Measurements from ENCODE around the gene HMG20B.
"Not testable (repeated sequence)": the region's sequence is repeated elsewhere in the genome, so short reads cannot be mapped to it uniquely, and the experiment has no call there.

HMG20B gene

DNA sequence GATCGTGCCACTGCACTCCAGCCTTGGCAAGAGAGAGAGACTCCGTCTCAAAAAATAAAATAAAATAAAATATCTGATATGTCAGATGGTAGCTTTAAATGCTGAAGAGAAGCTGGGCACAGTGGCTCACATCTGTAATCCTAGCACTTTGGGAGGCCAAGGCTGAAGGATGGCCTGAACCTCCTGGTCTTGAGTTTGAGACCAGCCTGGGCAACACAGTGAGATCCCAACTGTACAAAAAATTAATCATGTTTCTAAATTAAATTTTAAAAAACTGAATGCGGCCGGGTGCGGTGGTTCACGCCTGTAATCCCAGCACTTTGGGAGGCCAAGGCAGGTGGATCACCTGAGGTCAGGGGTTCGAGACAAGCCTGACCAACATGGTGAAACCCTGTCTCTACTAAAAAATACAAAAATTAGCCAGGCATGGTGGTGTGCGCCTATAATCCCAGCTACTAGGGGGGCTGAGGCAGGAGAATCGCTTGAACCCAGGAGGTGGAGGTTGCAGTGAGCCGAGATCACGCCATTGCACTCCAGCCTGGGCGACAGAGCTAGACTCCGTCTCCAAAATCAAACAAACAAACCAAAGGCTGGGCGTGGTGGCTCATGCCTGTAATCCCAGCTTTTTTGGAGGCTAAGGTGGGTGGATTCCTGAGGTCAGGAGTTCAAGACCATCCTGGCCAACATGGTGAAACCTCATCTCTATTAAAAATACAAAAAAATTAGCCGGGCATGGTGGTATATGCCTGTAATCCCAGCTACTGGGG is 11.5 kb downstream of the HMG20B start:
- DNase-seq (ENCODE audit: low spot score) = not testable (repeated sequence)

DNA sequence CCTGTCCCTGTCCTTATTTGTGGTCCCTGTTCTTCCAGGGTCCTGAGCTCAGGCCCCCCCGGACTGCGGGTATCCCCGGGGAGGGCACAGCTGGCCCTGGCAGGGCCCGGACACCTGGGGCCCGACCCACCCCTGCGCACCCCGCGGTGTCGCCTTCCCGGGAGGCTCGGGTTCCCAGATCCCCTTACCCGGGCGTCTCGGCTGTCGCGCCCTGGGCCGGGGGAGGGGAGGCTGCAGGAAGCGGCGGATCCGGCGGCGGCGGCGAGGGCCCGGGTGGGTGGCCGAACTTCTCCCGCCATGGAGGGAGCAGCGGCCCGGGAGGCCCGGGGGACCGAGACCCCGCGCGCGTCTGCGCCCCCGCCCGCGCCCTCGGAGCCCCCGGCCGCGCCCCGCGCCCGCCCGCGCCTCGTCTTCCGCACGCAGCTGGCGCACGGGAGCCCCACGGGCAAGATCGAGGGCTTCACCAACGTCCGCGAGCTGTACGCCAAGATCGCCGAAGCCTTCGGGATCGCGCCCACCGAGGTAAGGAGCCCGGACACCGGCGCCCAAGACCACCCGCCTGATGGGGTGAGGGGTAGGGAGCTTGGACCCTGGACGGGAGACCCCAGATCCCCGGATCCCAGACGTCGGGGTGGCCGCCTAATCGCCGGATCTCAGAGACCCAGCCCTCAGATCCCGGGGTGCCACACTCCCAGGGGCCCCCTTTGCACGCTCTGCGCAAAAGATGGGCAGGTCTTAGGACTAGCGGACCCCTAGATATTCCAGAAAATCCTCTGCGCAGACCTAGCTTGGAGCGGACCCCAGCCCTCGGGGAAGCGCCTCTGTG is 12.8 kb downstream of the HMG20B start, which contains the start of gene GIPC3:
TSS of gene GIPC3 (plus strand) at position 178 of the 826 bp plus-strand sequence. CDS start at position 298, 120 bp downstream.
- no peak for DNase-seq (ENCODE audit: low spot score)

DNA sequence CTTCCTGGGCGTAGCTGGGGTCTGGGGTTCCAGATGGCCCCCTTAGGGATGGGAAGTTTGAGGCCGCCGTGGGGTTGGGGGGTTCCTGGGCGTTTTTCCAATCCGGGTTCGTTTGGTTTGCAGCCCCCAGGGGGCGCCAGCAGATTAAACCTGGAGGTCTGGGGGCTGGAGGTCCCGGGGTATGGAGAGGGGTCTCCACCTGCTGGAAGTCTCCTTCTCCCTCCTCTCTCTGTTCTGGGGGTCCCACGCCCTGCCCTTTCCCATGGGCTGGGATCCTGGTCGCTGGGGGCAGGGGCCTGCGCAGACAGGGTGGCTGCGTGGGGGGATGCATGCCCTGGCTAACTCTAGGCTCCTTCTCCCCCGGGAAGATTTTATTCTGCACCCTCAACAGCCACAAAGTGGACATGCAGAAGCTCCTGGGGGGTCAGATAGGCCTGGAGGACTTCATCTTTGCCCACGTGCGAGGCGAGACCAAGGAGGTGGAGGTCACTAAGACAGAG is 13.4 kb downstream of the HMG20B start:
- no peak for DNase-seq (ENCODE audit: low spot score)

DNA sequence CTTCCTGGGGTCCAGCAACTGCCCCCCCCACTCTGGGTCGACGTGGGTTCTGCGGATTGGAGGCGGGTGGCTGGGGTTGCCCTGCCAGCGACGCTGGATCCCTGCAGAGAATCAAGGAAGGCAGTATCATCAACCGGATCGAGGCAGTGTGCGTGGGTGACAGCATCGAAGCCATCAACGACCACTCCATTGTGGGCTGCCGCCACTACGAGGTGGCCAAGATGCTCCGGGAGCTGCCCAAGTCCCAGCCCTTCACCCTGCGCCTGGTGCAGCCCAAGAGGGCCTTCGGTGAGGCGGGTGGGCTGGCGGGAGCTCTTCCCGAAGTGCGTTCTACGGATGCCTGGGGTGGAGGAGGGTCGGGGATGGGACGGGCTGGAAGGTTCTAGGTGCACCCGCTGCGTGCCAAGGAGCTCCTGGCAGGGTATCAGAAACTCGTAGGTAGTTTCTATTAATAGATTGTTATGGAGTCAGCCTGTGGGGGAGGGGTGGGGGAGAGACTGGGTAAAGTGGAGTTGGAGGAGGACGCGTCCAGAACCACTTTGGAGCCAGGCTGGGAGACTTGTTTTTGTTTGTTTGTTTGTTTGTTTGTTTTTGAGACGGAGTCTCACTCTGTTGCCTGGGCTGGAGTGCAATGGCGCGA is 14.1 kb downstream of the HMG20B start:
- DNase-seq (ENCODE audit: low spot score) = no peak

DNA sequence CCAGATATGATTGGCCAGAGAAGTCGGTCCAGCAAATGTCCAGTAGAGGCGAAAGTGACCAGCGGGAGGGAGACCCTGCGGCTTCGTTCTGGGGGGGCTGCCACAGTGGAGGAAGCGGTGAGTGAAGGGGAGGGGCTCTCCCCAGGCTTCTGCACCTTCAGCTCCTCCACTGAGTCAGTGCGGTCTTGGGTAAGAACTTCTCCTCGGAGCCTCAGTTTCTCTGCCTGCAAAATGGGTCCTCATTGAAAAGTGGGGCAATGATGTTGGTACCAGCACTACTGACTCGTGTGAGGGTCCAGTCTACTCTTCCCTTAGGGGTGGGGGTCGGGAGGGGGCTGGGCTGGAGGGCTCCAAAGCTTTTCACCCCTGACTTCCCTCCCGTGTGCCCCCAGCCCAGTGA is 16.7 kb downstream of the HMG20B start:
- no peak for DNase-seq (ENCODE audit: low spot score)

DNA sequence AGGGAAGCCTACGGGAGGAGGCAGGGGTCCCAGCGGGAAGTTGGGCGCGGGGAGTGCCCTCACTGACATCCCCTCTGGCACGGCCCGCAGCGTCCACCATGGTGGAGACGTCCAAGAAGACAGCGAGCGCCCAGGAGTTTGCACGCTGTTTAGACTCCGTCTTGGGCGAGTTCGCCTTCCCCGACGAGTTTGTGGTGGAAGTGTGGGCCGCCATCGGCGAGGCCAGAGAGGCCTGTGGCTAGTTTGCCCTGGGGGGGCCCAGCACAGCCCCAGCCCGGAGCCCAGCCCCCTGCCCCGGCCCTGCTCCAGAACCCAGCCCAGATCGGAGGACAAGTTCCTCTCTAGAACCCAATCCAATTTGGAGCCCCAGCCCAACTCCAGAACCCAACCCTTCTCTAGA is 17.2 kb downstream of the HMG20B start:
- no peak for DNase-seq (ENCODE audit: low spot score)

DNA sequence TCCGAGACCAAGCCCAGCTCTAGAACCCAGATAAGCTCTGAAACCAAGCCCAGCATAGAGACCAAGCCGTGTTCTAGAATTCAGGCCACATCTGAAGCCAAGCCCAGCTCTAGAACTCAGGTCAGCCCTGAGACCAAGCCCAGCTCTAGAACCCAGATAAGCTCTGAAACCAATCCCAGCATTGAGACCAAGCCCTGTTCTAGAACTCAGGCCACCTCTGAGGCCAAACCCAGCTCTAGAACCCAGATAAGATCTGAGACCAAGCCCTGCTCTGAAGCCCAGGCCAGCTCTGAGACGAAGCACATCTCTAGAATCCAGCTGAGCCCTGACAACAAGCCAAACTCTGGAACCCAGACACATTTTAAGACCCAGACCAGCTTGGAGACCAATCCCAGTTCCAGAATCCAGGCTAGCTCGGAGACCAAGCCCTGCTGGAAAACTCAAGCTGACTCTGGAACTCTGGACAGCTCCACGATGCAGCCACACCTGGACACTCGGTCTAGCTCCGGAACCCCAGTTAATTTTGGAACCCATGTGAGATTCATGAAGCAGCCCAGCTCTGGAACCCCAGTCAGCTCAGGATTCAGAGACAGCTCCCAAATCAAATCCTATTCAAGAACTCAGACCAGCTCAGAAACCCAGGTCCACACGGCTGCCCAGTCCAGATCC is 18.4 kb downstream of the HMG20B start:
- no peak for DNase-seq (ENCODE audit: low spot score)

DNA sequence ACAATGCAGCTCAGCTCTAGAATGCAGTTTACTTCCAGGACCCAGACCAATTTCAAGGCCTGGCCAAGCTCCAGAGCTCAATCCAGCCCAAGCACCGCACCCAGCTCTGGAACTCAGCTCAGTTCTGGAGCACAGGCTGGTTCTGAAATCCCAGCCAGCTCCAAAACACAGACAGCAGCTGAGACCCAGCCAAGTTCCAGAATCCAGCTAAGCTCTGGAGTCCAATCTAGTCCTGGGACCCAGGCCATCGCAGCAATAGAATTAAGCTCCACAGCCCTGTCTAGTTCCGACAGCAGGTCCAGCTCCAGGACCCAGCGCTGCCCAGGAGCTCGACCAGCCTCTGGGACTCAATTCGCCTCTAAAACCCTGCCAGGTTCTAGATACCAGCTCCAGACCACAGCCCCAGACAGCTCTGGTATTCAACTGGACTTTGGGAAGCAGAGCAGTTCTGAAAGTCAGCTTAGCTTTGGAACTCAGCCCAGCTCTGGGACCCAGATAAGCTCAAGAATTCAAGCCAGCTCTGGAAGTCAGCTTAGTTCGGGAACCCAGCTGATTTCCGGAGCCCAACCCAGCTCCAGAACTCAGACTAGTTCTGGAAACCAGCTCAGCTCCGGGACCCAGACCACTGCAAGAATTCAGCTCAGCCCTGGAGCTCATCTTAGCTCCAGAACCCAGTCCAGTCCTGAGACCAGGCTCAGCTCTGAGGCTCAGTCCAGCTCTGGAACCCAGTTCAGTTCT is 19.3 kb downstream of the HMG20B start:
- no peak for DNase-seq (ENCODE audit: low spot score)

DNA sequence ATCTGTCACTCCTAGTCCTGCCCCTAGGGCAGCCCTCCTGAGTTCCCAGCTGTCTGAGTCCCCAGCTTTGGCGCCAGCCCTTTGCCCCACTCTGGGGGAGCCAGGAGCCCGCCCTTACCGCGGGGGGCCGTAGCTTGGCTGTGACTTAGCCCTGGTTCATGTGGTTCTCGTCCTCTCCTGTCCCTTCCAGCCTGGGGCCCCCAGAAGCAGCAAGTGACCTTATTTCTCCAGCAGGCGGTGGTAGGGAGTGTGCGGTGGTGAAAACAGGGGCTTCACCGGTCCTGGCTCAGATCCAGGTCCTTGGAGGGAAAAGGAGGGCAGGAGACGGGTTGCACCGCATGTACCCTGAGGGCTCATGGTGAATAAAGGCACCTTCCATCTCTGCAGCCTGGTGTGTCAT is 20.4 kb downstream of the HMG20B start:
- DNase-seq (ENCODE audit: low spot score) = no peak

DNA sequence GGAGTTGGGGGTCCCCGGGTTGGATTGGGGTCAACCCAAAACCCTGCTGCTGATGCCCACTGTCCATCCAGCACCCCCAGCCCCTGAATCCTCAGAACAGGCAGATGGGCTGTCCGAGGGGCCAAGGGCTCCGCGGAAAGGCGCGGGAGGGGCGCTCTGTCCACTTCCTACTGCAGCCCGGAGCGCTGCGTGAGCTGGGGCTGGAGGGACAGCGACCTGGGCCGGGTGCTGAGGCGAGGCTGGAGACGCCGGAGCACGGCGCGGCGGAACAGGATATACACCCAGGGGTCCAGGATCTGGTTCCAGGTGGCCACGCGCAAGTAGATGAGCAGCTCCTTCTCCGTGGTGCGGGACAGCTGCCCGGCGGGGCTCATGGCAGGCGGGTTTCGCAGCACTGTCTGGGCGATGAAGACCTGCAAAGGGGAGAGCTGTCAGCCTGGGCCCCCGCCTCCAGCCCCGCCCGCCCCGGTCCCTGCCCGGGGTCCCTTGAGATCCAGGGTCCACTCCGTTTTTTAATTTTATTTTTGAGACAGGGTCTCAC is 22.8 kb downstream of the HMG20B start:
- no peak for DNase-seq (ENCODE audit: low spot score)

DNA sequence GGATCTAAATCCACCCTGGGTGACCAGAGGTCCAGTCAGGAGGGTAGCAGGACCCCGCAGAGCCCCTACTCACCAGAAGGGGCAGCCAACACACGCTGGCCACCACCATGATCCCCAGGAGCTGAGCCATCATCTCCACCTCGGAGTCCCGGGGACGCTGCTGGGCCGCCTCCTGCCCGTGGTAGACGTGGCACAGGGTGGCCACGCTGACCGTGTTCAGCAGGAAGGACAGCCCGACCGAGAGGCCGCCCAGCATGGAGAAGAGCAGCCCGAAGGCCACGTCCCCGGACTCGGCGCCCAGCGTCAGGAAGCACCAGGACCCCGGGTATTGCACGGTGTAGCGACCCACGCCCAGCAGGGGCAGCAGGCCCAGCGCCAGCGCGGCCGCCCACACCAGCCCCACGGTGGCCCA is 27.0 kb downstream of the HMG20B start:
- DNase-seq (ENCODE audit: low spot score) = no peak

DNA sequence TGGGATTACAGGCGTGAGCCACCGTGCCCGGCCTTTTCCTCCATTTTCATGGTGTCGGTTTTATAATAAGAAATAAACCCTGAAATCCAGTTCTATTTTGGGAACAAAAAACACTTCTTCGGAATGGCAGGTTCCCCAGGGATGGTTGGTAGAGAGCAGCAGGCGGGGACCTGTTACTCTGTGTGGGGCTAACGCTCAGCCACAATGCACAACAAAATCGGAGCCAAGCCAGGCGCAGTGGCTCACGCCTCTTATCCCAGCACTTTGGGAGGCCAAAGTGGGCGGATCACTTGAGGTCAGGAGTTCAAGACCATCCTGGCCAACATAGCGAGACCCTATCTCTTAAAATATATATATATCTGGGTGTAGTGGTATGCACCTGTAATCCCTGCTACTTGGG is 28.3 kb downstream of the HMG20B start:
- no peak for DNase-seq (ENCODE audit: low spot score)

DNA sequence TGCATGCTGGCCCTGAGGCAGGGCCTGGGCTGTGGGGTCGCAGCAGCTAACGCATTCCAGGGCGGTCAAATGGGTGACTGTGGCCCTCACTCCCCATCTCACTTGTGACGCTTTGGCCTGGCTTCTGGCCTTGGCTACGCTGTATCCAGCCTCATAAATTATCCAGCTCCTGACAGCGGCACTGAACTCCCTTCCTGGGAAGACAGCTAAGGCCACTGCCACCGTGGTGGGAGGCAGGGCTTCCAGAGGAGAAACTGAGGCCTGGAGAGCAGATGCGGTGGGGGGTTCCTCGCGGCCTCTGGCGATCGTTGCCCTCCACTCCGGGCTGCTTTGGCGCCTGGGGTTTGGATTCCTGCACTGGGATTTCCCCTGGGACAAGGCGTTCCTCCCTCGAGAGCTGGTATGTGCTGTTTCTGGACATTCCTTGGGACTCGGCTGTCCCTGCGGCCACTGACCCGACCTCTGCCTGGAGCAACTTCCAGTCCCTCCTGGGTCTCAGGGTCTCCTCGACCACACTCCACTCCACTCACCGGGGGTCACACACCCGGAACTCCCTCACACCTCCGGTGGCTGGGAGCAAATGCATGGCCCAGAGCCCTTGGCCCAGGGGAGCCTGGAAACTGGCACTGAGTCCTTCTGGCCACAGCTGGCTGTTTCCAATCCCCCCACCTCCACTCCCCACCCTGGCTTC is 30.5 kb downstream of the HMG20B start:
- DNase-seq (ENCODE audit: low spot score) = no peak

DNA sequence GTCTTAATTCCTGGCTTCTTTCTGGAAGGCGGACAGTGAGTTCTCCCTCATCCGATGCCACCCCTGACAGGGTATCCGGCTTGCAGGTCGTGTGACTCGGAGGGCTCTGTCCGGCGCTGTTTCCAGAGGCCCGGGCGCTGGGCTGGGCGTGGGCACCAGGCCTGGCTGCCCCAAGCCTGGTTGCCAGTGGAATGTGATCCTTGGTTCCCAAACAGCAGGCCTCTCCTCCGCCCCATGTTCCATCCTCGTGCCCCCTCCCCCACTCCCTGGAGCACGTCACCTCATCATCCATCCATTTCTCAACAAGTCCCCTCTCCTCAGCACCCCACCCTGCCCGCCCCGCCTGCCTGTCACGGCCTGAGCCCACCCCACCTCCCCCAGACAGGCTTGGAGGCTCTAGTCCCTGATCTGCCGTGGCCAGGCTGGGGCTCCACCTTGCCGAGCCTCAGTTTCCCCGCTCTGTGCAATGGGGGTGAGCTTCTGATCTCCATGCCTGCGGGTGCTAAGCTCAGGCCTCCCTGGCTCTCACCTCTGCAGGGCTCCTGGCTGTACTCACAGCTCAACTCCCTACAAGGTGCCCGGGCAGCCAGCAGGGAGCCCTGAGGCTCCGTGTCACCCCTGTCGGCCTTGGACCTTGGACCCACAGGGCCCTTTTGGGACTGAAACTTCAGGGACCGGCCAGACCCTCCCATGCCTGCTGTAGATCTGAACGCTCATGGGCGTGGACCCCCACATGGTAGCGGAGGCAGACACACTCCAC is 31.7 kb downstream of the HMG20B start:
- DNase-seq (ENCODE audit: low spot score) = no peak

DNA sequence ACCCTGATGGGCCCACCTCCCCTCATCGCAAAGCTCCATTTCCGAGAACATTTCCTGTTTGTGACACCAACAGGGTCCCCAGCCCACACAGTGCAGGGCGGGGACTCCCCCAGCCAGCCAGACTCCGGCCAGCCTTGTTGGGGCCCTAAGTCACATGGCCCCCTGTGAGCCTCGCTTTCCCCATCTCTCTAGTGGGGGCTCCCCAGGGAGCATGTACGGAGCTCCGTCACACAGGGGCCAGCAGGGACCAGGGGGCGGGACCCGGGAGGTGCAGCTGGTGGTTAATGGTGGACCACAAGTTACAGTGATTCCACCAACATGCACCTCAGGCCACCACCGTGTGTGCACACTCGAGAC is 32.2 kb downstream of the HMG20B start:
- no peak for DNase-seq (ENCODE audit: low spot score)

DNA sequence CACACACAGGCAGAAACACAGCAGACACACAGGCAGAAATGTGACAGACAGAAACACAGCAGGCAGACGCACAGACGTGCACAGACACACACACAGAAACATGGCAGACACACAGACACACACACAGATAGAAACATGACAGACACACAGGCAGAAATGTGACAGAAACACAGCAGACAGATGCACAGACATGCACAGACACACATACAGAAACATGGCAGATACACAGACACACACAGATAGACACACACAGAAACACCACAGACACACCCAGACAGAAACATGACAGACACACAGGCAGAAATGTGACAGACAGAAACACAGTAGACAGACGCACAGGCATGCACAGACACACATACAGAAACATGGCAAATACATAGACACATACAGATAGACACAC is 32.6 kb downstream of the HMG20B start:
- DNase-seq (ENCODE audit: low spot score) = no peak

DNA sequence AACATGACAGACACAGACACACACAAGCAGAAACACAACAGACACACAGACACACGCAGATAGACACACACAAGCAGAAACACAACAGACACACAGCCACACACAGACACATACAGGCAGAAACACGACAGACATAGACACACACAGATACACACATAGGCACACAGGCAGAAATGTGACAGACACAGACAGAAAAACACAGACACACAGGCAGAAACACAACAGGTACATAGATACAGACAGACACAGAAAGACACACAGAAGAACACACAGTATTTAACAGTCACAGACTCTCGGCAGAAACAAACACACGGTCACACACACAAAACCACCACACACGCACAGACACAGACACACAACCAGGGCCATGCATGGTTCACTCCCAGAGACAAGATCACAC is 33.0 kb downstream of the HMG20B start:
- no peak for DNase-seq (ENCODE audit: low spot score)

DNA sequence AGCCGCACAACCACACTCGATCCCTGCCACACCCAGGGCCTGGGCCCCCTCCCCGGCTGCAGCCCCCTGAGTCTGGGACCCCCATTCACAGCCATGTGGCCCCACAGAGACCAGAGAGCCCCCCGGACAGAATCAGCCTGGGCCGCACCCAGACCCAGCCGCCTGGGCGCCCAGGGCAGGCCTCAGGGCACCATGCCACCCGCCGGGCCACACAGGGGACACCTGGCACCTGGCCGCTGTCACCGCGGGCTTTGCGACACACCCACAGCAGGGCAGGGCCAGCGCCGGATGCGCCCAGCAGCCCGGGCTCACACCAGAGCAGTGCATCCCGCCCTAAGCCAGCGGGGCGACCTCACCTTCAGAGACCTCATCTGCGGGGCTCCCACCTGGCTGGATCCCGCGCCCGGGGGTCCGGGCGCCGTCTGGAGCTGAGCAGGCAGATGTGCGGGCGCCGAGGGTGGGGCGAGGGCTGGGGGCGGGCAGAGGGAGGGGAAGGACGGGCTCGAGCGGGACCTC is 33.5 kb downstream of the HMG20B start:
- no peak for DNase-seq (ENCODE audit: low spot score)

DNA sequence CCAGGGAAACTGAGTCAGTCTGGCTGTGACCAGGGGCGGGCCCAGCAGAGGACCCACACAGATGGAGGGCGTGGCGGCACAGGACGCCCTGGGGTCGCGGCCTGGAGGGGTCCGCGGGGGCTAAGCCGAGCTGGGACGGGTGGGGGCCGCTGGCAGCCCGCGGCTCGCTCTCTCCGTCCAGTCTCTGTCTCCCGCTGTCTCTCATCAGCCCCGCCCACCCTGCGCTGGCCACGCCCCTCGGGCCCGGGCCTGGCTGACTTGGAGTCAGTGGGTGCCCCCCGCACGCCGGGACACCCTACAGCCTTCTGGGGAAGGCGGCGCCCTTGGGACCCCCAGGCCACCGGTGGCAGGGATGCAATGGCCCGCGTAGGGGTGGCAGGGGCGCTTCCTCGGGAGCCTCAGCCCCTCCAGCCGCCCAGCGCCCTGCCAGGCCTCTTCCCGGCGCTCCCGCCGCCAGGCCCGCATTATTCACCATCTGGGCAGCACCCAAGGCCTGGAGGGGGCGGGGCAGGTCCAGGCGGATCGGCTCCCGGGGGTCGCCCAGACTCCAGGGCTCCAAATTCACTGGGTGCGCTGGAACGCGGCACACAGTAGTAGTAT is 34.0 kb downstream of the HMG20B start, which contains the start of gene TBXA2R:
TSS of gene TBXA2R (minus strand) at position 186 of the 600 bp plus-strand sequence. CDS start 6,241 bp downstream, outside the sequence.
- peak; percentile 36 for DNase-seq (ENCODE audit: low spot score)
